T-helper 2 cell treated with Interferon-gamma antibody and Interleukin-4, amounts not matched to agents 100 ng/mL and 5 ng/mL, for 36 hours (primary cell): Measurements from ENCODE around the gene DENND1A. TPM values are rescaled to one million over a fixed set of nuclear protein-coding genes. Genes with fewer than 3 reads are reported as not detected.
"Not testable (repeated sequence)": the region's sequence is repeated elsewhere in the genome, so short reads cannot be mapped to it uniquely, and the experiment has no call there.

Experiments
- intact Hi-C: fragments of 100-400 bp; cut with micrococcal nuclease; formaldehyde crosslinking; loops from one replicate; pipeline ENCODE4 v1.15.1; 2023
- total RNA-seq: library from RNA; stranded (reverse); gene quantifications from 2 replicates; pipeline ENCODE4 v1.2.3, GENCODE V29; 2022

Gene DENND1A
- total RNA-seq, 1 donor from 2014 or later = 13.1 TPM

DNA sequence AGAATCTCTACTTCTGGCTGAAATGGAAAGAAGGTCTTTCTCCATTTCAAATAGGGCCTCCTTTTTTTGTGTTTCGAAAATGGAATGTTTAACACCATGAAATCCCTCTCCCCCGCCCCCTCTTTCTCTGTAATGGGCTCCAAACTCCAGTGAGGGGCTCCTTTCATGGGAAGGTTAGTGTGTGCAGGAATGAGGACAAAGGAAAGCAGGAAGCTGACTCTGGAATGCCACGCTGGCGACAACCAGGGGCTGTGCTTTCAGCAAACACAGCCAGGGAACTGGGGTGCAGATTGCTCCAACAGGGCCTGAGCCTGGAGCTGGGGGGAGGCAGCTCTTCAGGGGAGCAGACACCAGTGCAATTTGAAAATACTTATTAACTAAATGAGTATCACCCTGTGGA, 491.1 kb downstream of the DENND1A start:
- intact Hi-C loops = no loop called here

DNA sequence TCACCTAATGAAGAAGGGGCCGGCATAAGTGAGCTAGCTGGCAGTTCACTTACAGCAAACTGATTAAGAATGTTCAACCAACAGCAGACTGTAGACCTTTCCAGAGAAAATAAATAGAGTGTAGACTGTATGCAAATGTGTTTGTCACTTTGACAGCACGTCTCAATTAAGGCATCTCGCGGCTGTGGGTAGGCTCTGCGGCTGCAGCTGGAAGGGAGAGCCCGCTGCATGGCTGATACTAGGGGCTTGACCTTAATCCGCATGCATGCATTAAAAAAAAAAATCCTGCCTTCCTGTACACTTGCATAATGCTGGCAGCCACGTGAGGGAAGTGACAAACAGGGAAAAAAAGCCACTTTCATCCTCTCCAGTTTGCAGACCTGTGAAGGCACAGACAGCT, 491.6 kb downstream of the DENND1A start:
- intact Hi-C loops = no loop called here

DNA sequence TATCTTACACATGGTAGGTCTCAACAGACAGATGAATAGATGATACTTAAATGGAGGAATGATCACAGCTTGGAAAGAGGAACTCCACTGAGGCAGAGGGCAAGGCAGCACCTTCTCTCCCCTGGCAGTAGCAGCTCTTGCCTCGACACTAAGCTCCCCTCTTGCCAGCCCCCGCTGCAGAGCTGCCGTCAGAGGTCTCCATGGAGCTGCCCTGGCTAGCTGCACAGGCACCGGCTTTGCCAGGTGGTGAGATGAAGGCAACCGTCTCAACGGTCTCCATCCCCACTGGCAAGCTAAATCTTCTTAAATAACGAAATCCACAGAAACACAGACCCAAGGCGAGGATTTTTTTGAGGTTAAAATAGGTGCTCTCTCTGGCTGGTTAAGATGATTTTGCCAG, 492.7 kb downstream of the DENND1A start:
- intact Hi-C loops = no loop called here

DNA sequence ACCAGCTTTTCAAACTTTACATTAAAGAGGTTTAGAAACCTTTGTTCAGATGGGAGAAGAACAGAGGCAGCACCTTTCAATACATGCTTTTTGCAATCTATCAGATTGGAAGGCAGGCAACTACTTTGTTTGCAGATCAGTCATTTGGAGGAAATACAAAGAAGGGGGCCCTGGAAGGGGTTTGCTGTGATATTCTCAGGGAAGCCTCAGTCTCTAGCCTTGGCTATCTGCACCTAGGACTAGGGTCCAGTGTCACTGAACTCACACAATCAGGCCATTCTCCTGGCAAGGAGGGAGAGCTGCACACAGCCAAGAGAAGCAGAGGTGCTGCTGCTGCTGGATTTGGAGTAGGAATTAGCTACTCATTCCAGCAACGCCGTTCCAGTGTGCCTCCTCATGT, 494.5 kb downstream of the DENND1A start:
- intact Hi-C loops = no loop called here

DNA sequence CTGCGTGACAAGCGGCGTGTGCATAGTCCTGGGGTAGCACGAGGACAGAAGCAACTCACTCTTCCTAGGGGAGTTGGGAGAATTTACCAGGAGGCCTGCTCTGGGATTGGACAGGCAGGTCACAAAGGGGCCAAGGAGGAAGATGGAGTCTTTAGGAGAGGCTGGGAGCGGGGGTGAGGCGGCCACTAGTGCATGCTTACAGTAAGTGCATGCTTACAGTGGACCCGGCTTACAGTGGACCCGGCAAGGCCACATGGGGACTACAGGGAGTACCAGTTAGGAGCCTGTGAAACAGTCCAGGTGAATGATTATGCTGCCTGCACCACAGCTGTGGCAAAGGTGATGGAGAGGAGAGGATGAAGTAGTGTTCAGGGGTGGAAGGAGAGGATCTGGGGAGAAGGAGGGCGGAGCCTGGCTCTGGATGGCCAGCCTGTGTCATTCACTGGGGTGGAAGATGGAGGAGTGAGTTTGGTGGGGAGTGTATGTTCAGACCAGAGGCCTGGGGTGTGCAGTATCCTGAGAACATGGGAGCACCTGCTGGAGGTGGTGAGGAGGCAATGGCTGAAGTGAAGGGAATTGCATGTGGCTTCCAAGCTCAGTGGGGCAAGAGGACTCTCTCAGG, 495.2 kb downstream of the DENND1A start:
- intact Hi-C loops = no loop called here

DNA sequence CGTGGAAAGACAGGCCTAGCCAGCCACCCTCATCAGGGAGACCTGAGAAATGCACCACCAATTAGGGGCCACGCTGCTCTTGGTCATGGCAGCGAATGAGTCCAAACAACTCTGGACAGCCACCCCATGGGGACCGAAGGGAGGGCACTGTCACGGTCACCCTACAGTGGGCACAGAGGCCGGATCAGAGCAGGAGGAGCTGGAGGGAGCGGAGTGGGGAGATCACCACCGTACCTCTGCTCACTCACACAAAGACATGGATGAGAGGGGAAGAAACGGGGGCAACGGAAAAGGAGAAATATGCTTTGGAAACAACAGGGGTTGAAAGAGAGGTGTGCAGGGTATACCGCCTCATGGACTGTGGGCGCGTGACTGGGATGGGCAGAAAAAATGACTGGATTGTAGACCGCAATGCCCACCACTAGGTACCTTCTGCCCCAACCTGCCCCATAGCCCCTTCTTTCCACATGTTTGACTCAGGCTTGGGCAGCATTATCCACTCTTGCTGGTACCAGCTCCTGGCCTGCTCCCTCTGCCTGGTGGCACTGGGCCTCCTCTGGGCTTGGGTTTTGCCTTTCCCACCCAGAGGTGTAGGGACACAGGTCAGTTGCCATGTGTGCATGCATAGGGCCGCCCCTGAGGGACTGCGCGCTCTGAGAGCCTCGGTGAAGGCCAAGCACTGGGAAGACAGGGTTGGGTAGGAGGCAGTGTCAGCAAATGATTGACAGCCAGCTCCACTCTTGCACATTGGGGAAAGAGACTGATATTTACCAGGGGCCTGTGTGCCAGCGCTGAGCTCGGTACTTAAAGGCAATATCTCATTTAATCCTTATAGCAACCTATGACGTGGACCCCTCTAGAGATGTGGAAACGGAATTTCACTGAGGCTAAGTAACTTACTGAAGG, 497.3 kb downstream of the DENND1A start:
- intact Hi-C loops = no loop called here

DNA sequence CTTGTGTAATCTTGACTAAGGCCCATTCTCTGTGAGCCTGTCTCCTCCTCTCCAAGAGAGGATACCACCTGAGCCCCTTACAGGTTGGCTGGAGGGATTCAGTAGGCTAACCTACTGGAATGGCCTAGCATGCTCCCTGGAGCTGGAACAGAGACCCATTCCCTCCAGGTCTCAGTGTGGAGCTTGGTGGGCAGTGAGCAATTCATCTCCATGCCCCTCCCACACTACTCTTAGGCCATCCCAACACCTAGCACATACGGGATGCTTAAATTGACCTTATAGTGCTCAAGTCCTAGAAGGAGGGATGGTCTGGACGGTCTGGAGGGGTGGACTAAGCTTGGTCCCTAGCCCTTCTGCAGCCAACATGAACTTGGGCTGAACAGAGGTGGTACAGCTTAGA, 498.3 kb downstream of the DENND1A start:
- intact Hi-C loops = no loop called here

DNA sequence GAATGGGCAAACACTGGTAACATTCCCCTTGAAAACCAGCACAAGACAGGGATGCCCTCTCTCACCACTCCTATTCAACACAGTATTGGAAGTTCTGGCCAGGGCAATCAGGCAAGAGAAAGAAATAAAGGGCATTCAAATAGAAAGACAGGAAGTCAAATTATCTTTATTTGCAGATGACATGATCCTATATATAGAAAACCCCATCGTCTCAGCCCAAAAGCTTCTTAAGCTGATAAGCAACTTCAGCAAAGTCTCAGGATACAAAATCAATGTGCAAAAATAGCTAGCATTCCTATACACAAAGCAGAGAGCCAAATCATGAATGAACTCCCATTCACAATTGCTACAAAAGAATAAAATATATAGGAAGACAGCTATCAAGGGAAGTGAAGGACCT, 501.5 kb downstream of the DENND1A start:
- intact Hi-C loops = not testable (repeated sequence)

DNA sequence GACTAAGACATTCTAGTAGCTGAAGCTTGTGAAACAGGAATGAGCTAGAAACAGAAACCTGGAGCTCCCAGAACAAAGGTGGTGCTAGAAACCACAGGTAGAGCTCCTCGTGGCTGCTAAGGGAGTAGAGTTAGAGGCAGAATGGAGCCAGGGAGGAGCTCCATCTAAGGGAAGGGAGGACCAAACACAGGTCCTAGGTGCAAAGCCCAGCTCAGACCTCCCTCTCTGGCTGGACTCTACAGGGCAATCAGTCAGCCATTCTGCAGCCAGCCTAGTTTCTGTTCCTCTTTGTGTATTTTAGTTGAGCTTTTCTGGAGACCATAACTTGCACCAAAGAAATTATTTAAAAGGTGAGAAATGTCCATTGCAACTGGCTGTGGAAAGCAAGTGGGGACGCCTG, 503.5 kb downstream of the DENND1A start:
- intact Hi-C loops = no loop called here

DNA sequence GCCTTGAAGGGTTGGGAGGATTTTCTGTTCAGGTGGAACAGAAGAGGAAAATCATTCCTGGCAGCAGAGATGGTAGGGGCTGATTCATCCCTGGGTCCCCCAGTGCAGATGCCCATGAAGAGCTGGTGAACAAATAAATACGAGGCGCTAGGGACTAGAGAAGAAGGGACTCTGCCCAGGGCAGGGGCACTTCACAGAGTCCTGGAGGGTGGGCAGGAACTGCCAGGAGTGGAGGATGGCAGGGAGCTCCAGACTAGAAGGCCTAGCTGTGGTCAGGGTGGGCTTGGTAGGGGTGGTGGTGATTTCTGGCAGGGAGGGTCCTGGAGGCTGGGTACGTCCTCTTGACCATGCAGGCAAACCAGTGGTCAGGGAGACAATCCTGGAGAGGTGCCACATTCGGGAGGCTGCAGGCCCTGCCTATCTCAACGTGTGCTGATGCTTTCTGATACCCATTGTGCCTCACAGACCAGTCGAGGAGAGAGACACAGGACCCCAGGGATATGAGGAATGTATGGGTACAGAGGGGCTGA, 504.0 kb downstream of the DENND1A start:
- intact Hi-C loops = no loop called here

DNA sequence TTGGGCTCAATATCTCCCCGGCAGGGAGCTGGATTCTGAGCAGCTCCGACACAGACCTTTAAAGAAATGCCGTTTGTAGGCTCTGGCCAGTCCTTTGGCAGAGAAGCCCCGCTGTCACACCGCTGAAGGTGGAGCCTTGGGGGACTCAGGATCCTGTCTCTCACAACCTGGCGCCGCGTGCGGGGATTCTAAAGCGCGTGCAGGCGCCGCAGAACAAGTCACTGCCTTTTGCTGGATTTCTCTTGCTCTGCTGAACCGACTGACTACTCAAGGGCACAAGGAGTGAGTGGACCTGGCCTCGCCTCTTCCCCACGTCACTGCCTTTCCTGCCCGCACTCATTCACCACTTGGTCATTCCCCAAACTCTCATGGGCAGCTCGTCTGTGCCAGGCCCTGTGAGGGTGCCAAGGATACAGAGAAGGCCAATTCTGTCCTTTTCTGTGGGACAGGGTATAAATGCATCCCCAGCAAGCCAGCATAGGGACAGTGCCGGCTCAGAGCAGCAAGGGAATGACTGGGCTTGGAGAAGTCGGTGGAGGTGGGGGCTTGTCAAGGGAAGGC, 504.6 kb downstream of the DENND1A start:
- intact Hi-C loops = no loop called here

DNA sequence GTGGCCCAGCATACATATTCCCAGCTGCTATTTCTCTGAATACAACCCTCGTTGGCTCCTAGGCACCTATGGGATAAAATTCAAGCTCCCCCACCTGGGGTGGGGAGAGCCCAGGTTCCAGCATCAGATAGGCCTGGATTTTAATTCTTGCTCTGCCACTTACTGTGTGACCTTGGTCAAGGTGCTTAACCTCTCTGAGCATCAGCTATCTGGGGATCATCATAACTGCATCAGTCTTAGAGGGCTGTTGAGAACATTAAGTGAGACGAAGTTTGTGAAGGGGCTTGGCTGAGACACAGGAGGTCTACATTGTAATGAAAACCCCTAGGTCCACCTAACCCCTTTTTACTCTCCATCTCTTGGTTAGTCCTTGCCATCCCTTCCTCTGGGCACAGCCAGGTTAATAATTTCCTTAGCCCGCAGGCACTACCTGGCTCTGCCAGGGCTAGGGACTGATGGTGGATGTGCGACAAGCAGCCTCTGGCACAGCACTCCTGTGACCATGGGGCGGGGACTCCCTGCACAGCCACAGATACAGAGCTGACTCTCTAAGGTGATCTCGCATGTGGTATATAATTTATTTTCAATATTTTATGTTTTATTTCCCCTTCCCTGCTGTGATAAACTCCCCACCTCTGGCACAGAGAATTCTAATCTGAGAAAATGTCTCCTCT, 505.2 kb downstream of the DENND1A start:
- intact Hi-C loops = no loop called here

DNA sequence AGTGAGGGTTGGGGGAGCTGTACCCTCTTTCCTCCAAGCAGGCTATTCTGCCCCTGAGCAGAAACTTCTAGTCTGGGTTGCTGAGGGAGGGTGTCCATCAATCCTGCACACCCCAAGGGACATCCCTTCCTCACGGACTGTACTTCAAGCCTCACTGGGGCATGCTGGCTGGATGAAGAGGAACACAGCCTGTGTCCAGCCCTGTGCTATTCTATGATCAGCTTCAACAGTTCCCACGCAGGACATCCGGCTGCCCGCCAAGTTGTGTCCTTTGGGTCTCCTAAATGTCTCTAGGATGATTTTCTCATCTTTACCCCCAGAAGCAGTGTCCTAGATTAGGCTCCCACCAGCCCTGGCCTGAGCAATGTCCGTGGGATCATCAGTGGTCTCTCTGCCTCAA, 505.8 kb downstream of the DENND1A start:
- intact Hi-C loops = no loop called here

DNA sequence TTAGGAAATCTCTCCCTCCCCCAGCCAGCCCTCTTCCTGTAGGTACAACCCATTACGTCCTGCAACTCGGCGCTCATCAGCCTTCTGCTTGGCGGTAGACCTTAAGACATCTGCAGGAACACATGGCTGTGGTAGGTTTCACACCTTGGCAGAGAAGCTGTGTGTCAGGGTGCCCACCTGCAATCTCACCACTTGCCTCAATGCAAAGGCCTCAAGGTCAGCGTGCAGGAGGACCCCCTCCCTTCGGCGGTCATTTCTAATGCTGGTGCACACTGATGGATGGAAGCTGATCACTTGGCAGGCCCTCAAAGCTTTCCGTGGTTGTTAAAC, 506.6 kb downstream of the DENND1A start:
- intact Hi-C loops = no loop called here

DNA sequence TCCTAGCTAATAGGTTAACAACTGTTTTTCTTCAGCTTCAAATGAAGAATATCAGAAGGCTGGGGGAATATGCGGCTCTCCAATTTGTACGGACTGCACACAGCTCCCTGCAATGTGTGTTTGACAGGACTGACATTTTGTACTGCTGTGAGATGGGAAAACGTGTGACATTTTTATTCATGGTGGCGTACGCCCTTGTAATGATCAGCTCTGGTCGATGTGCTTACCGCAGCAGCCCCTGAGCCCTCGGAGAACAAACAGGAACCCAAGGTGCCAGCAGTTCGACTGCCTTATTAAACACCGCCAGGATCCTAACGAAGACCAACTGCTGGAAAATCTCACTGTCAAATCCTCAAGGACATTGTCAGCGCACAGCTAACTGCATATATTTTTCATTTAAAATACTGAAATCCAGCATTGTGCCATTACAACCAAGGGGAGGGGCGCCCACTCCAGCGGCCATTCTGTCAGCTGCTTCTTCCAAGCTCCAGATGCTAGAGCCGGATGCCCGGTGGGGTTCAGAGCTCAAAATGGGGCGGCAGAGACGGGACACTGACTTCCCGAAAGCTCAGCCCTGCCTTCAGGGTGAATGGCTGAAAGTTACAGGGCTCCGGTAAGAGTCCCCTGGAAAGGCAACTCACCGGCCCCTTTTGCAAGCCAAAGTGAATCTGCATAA, 507.2 kb downstream of the DENND1A start:
- intact Hi-C loops = no loop called here

DNA sequence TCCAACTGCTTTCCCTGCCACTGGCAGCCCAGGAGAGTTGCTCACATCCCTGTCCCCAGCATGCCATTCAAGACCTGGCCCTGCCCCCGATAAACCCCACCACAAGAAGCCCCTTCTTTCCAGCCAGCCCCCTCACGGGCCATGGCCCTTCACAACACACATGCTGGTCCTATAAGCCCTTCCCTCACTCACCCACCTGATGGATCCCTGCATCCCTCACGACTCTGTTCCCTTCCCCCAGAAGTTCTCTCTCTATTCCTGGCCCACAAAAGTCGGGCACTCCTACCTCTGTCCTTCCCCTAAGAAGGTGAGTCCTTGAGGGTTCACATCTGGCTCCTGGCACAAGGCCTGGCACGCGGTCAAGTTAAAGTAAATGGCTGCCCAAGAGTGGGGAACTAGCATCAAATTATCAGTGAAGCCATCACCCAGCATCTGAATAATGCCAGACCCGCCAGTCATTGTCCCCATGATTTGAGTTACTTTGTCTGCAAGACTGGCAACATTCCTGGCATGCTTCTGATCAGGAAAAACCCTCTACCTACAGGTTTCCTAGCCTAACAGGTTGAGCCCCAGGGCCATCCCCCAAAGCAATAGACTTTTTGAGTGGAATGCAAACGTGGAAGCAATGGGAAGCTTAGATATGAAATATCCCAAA, 508.0 kb downstream of the DENND1A start:
- intact Hi-C loops = no loop called here

DNA sequence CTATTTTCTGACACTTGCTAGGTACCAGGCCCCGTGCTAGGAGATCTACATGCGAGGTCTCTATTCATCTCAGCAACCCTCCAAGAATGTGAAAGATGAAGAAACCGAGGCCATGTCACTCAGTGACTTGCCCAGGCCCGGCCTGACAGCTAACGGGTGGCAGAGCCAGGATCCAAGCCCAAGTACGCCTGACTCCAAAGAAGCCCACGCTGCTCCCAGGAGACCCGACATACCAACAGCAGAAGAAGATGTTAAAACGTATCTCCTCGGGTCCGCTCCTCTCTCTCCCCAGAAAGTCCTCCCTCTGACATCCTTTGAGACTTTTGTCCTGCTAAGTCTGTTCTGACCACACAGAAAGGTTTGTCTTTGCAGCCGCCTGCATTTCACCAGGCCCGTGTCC, 508.7 kb downstream of the DENND1A start:
- intact Hi-C loops = no loop called here

DNA sequence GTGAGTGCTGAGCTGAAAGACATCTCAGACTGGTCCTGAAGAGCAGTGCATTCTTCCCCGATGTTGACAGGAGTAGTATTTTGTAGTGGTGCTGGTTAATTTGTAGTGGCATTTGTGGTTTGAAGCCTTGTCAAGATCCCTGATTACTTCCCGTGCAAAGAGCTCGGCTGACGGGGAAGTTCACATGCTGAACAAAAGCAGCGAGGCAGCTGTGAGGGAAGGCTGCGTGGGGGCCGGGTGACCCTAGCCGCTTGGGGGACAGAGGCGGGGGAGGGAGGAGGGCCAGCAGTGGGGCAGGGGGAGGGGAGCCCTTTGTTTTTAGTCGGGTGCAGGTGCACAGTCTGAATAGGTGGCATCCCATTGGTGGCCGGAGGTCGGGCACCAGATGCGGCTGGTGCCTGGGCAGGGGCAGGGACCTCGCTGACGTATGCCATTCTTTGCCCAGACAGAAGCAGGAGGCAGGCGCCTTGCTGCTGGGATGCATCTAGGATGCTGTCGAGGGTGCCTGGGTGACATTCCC, 509.3 kb downstream of the DENND1A start:
- intact Hi-C loops = no loop called here

DNA sequence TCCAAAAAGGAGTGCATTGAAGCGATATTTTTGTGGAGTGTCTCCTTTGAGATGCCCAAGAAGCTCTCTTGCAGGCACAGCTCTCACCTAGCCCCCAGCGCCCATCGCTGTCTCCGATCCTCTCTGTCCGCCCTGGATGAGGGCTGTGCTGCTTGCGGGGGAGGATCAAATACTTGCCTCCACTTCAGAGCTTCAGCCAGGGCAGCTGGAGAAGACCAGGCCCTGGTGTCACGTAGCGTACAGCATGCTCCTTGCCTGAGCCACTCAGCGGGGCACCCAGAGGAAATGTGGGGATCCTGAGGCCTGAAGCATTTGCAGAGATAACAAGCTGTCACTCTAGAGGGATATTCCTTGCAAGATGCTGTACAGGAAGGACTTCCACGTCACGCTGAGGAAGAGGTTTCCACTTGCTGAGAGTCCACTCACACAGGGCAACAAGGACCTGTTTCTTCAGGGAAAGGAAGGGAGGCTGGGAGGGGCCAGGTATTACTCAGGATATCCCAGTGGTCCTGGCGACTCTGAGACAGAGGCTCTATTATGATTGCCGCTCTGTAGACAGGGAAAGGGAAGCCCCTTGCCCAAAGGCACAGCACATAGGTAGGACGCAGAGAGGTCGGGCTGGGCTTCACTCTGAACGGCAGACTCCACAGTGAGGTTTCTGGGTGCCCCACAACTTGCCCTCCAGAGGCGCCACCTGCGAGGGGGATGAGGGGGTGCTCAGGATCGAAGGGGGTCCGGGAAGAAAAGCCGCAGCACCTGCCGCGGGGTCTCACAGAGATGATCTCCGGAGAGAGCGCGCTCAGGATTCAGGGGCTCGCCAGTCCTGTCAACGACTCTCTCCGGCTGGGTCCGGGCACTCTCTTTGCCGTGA, 510.0 kb downstream of the DENND1A start:
- intact Hi-C loops = no loop called here

DNA sequence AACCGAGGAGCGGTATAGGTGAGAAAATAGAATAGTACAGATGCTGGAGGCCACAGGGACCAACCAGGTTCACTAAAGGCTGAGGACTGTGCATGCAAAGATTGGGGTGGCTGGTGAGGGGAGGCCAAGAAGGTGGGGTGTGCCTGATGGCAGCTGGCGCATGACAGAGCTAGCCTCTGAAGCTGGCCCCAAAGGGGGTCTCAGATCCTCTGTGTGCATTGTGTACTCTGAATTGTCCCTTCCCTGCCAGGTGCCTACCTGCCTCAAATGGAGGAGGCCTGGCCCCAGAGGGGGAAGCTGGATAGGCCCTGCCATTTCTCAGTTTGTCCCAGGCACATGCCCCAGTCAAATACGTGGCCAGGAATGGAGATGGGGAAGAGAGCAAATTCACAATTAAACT, 510.8 kb downstream of the DENND1A start:
- intact Hi-C loops = no loop called here
